OCI-LY1 (cell line): Measurements from ENCODE around the gene SHISAL2B.
"Not testable (repeated sequence)": the region's sequence is repeated elsewhere in the genome, so short reads cannot be mapped to it uniquely, and the experiment has no call there.

Experiments
- H2AFZ ChIP-seq: fragments of 200-600 bp; sonication (generic), shearing (Covaris generic); 2 replicates; pipeline ENCODE4 v1.6.0; 2014; ENCODE audit warnings: antibody characterized with exemption, mild to moderate bottlenecking, low read length
- H3F3A ChIP-seq: fragments of 200-600 bp; sonication (generic), shearing (Covaris generic); 2 replicates; pipeline ENCODE4 v1.6.0; 2014; ENCODE audit warnings: mild to moderate bottlenecking, antibody characterized with exemption, low read length, moderate library complexity; ENCODE audit not compliant: insufficient read depth
- H3K27ac ChIP-seq: fragments of 200-600 bp; sonication (generic); 2 replicates; pipeline ENCODE4 v1.5.1; 2014; ENCODE audit warnings: low read length, mixed run types, mild to moderate bottlenecking, low read depth; ENCODE audit not compliant: poor library complexity, severe bottlenecking
- H3K27me3 ChIP-seq: fragments of 200-600 bp; sonication (generic); 2 replicates; pipeline ENCODE4 v1.6.0; 2014; ENCODE audit warnings: antibody characterized with exemption, mild to moderate bottlenecking, low read length, moderate library complexity; ENCODE audit not compliant: insufficient read depth
- H3K36me3 ChIP-seq: fragments of 200-600 bp; sonication (generic); 2 replicates; pipeline ENCODE4 v1.6.1; 2014; ENCODE audit warnings: mild to moderate bottlenecking, antibody characterized with exemption, low read length, moderate library complexity, mixed read lengths; ENCODE audit not compliant: insufficient read depth
- H3K4me1 ChIP-seq: fragments of 200-600 bp; sonication (generic); 2 replicates; pipeline ENCODE4 v1.5.1; 2014; ENCODE audit warnings: mild to moderate bottlenecking, low read length, moderate library complexity; ENCODE audit not compliant: insufficient read depth, severe bottlenecking
- H3K4me2 ChIP-seq: fragments of 200-600 bp; sonication (generic), shearing (Covaris generic); 2 replicates; pipeline ENCODE4 v1.6.1; 2014; ENCODE audit warnings: low read length
- H3K4me3 ChIP-seq: fragments of 200-600 bp; sonication (generic); 2 replicates; pipeline ENCODE4 v1.5.1; 2014; ENCODE audit warnings: low read length, low read depth, mild to moderate bottlenecking, mixed read lengths; ENCODE audit not compliant: poor library complexity, severe bottlenecking
- H3K79me2 ChIP-seq: fragments of 200-600 bp; shearing (Covaris generic); 2 replicates; pipeline ENCODE4 v1.6.1; 2016; ENCODE audit warnings: mixed run types, low read length, mixed read lengths; ENCODE audit not compliant: insufficient read depth
- H3K9ac ChIP-seq: fragments of 200-600 bp; sonication (generic), shearing (Covaris generic); 2 replicates; pipeline ENCODE4 v1.6.1; 2014; ENCODE audit warnings: mild to moderate bottlenecking, low read length, mixed read lengths
- H3K9me2 ChIP-seq: fragments of 200-600 bp; sonication (generic), shearing (Covaris generic); 2 replicates; pipeline ENCODE4 v1.6.1; 2014; ENCODE audit warnings: low read depth, mild to moderate bottlenecking, low read length, mixed read lengths
- H3K9me3 ChIP-seq: fragments of 200-600 bp; shearing (Covaris generic); 2 replicates; pipeline ENCODE4 v1.6.1; 2014; ENCODE audit warnings: low read length, mixed read lengths
- H4K20me1 ChIP-seq: fragments of 200-600 bp; sonication (generic), shearing (Covaris generic); 2 replicates; pipeline ENCODE4 v1.6.0; 2016; ENCODE audit warnings: mild to moderate bottlenecking, low read length; ENCODE audit not compliant: insufficient read depth
- CTCF ChIP-seq: fragments of 200-600 bp; sonication (generic), shearing (Covaris generic); IDR thresholded peaks from 2 replicates; pipeline ENCODE4 v1.5.1; 2017; ENCODE audit warnings: mild to moderate bottlenecking, antibody characterized with exemption, low read length, moderate library complexity, mixed read lengths
- EZH2 ChIP-seq: fragments of 200-600 bp; sonication (generic), shearing (Covaris generic); IDR thresholded peaks from 2 replicates; pipeline ENCODE4 v1.8.0; 2017; ENCODE audit warnings: borderline replicate concordance, mixed run types, mild to moderate bottlenecking, antibody characterized with exemption, low read length, moderate library complexity, mixed read lengths

Gene SHISAL2B

GRCh38 chr5:64655596-64655995 lies 34.7 kb upstream of the SHISAL2B start:
- H3K4me1 ChIP-seq = no peaks in the 10 kb centered on the region
- H3K4me2 ChIP-seq = no peak overlapping the region
- no peaks in the 10 kb centered on the region for H4K20me1 ChIP-seq
- no peak overlapping the region for H3K27ac ChIP-seq
- TF ChIP-seq EZH2 = no peak
- no peak overlapping the region for H3K9ac ChIP-seq
- no peak overlapping the region for H3K4me3 ChIP-seq
- H2AFZ ChIP-seq = no peak overlapping the region
- H3K79me2 ChIP-seq = no peaks in the 10 kb centered on the region
- no peaks in the 10 kb centered on the region for H3K9me2 ChIP-seq
- H3K9me3 ChIP-seq = no peaks in the 10 kb centered on the region
- H3K27me3 ChIP-seq = no peaks in the 10 kb centered on the region
- H3K36me3 ChIP-seq = no peaks in the 10 kb centered on the region
- no peaks in the 10 kb centered on the region for H3F3A ChIP-seq

- no peaks in the 10 kb centered on the region for H3F3A ChIP-seq
- H2AFZ ChIP-seq = no peak overlapping the region
- no peak overlapping the region for H3K27ac ChIP-seq
- TF ChIP-seq EZH2 (no peak), CTCF (no peak)
- no peaks in the 10 kb centered on the region for H3K27me3 ChIP-seq
- no peak overlapping the region for H3K4me2 ChIP-seq
- H4K20me1 ChIP-seq = no peaks in the 10 kb centered on the region
- no peaks in the 10 kb centered on the region for H3K79me2 ChIP-seq
- no peak overlapping the region for H3K4me3 ChIP-seq
- no peaks in the 10 kb centered on the region for H3K9me3 ChIP-seq
- no peak overlapping the region for H3K9ac ChIP-seq
- no peaks in the 10 kb centered on the region for H3K4me1 ChIP-seq
- H3K36me3 ChIP-seq = no peaks in the 10 kb centered on the region
- no peaks in the 10 kb centered on the region for H3K9me2 ChIP-seq
Observed at GRCh38 chr5:64659289-64659688, 31.0 kb upstream of the SHISAL2B start.

GRCh38 chr5:64663181-64663580 lies 27.1 kb upstream of the SHISAL2B start:
- H3K4me3 ChIP-seq, H3K4me1 ChIP-seq, H3K9me3 ChIP-seq, H3K27ac ChIP-seq, H3K36me3 ChIP-seq, H3K79me2 ChIP-seq, H2AFZ ChIP-seq, H3F3A ChIP-seq, H3K27me3 ChIP-seq, H3K9ac ChIP-seq, H3K4me2 ChIP-seq, H4K20me1 ChIP-seq, H3K9me2 ChIP-seq: not testable (repeated sequence)

GRCh38 chr5:64665243-64665642 lies 25.1 kb upstream of the SHISAL2B start:
- no peaks in the 10 kb centered on the region for H3K9me3 ChIP-seq
- no peak overlapping the region for H3K9ac ChIP-seq
- no peak overlapping the region for H3K4me3 ChIP-seq
- H3K4me2 ChIP-seq = no peak overlapping the region
- H3K27ac ChIP-seq = no peak overlapping the region
- H3K27me3 ChIP-seq = no peaks in the 10 kb centered on the region
- no peaks in the 10 kb centered on the region for H3K79me2 ChIP-seq
- H2AFZ ChIP-seq = no peak overlapping the region
- no peaks in the 10 kb centered on the region for H3K9me2 ChIP-seq
- TF ChIP-seq CTCF (no peak), EZH2 (no peak)
- no peaks in the 10 kb centered on the region for H3K4me1 ChIP-seq
- no peaks in the 10 kb centered on the region for H3F3A ChIP-seq
- no peaks in the 10 kb centered on the region for H3K36me3 ChIP-seq
- no peaks in the 10 kb centered on the region for H4K20me1 ChIP-seq
